Activated naive CD8-positive, alpha-beta T cell treated with anti-CD3 and anti-CD28 coated beads, Interleukin-2, amount 10 ng/mL, durations not matched to agents 7 days and 5 days (primary cell): ENCODE data around the gene COL13A1. TPM values are rescaled to one million over a fixed set of nuclear protein-coding genes. Genes with fewer than 3 reads are reported as not detected.

Source experiments
- ATAC-seq: fragments of 150-1000 bp; cut with Tn5 transposase; one replicate; pipeline ENCODE4 v1.10.0; 2021; ENCODE audit warnings: low read depth, moderate library complexity
- POLR2A ChIA-PET: fragments of 350-600 bp; sonication (Branson Sonifier 250); formaldehyde crosslinking; loops from one replicate; lab custom pipeline; 2021; ENCODE audit warnings: antibody characterized with exemption; lab: Charles Lee
- DNase-seq: peaks from one replicate; pipeline ENCODE4 v3.0.0; 2021
- H3K27ac Mint-ChIP-seq: one replicate; pipeline ENCODE4 v1.8.0; 2022; ENCODE audit warnings: mild to moderate bottlenecking, mixed read lengths
- H3K27me3 Mint-ChIP-seq: one replicate; pipeline ENCODE4 v1.8.0; 2022; ENCODE audit warnings: mild to moderate bottlenecking, moderate library complexity, mixed read lengths
- H3K36me3 Mint-ChIP-seq: one replicate; pipeline ENCODE4 v1.8.0; 2021; ENCODE audit warnings: mild to moderate bottlenecking, mixed read lengths
- H3K4me1 Mint-ChIP-seq: one replicate; pipeline ENCODE4 v1.8.0; 2021; ENCODE audit warnings: mixed read lengths
- H3K4me3 Mint-ChIP-seq: one replicate; pipeline ENCODE4 v1.8.0; 2022; ENCODE audit warnings: mild to moderate bottlenecking, moderate library complexity, mixed read lengths
- H3K9me3 Mint-ChIP-seq: one replicate; pipeline ENCODE4 v1.8.0; 2021; ENCODE audit warnings: mixed read lengths
- total RNA-seq, 2 experiments: library from RNA; stranded (reverse); gene quantifications; one replicate each; pipeline ENCODE4 v1.2.3, GENCODE V29; 2021

COL13A1 gene
- total RNA-seq, 2 experiments from 2014 or later, result not detected

GRCh38 chr10:69863580-69863979, 61.9 kb downstream of the COL13A1 start:
- Mint-ChIP-seq H3K27ac (no peak overlapping the region), H3K9me3 (no peaks in the 10 kb centered on the region), H3K27me3 (peaks cover 11% of the 10 kb centered on the region), H3K4me1 (peaks cover 8% of the 10 kb centered on the region), H3K36me3 (no peaks in the 10 kb centered on the region), H3K4me3 (no peak overlapping the region)
- ATAC-seq (no peak), DNase-seq (no peak)
- POLR2A ChIA-PET, result no interaction called here

- Mint-ChIP-seq H3K4me3 (no peak overlapping the region), H3K9me3 (no peaks in the 10 kb centered on the region), H3K4me1 (peaks cover 8% of the 10 kb centered on the region), H3K36me3 (no peaks in the 10 kb centered on the region), H3K27me3 (peaks cover 11% of the 10 kb centered on the region), H3K27ac (no peak overlapping the region)
- POLR2A ChIA-PET, result no interaction called here
- DNase-seq (no peak), ATAC-seq (no peak)
These were observed 62.6 kb downstream of the COL13A1 start for GRCh38 chr10:69864321-69864720.

- Mint-ChIP-seq H3K4me3 (no peak overlapping the region), H3K36me3 (no peaks in the 10 kb centered on the region), H3K27me3 (peaks cover 10% of the 10 kb centered on the region), H3K27ac (no peak overlapping the region), H3K4me1 (peaks cover 8% of the 10 kb centered on the region), H3K9me3 (no peaks in the 10 kb centered on the region)
- DNase-seq (no peak), ATAC-seq (no peak)
- POLR2A ChIA-PET, result no interaction called here
These were observed 63.7 kb downstream of the COL13A1 start for GRCh38 chr10:69865450-69865849.

GRCh38 chr10:69866246-69866687, 64.6 kb downstream of the COL13A1 start:
- H3K9me3 Mint-ChIP-seq, result no peaks in the 10 kb centered on the region
- H3K4me1 Mint-ChIP-seq, result peaks cover 4% of the 10 kb centered on the region
- H3K36me3 Mint-ChIP-seq, result no peaks in the 10 kb centered on the region
- no peak for ATAC-seq
- DNase-seq, result no peak
- no peak overlapping the region for H3K27ac Mint-ChIP-seq
- peaks cover 15% of the 10 kb centered on the region for H3K27me3 Mint-ChIP-seq
- POLR2A ChIA-PET, result no interaction called here
- H3K4me3 Mint-ChIP-seq, result no peak overlapping the region

GRCh38 chr10:69866688-69867461, 65.2 kb downstream of the COL13A1 start:
- POLR2A ChIA-PET, result no interaction called here
- no peaks in the 10 kb centered on the region for H3K4me1 Mint-ChIP-seq
- H3K36me3 Mint-ChIP-seq, result no peaks in the 10 kb centered on the region
- DNase-seq, result no peak
- ATAC-seq, result no peak
- no peak overlapping the region for H3K27ac Mint-ChIP-seq
- H3K9me3 Mint-ChIP-seq, result no peaks in the 10 kb centered on the region
- peaks cover 9% of the 10 kb centered on the region for H3K27me3 Mint-ChIP-seq
- no peak overlapping the region for H3K4me3 Mint-ChIP-seq

GRCh38 chr10:69867699-69868558, 66.2 kb downstream of the COL13A1 start:
- DNase-seq, result no peak
- Mint-ChIP-seq H3K4me1 (no peaks in the 10 kb centered on the region), H3K9me3 (no peaks in the 10 kb centered on the region), H3K27me3 (peaks cover 13% of the 10 kb centered on the region), H3K36me3 (no peaks in the 10 kb centered on the region), H3K27ac (no peak overlapping the region), H3K4me3 (no peak overlapping the region)
- no peak for ATAC-seq
- POLR2A ChIA-PET, result no interaction called here

- POLR2A ChIA-PET, result no interaction called here
- Mint-ChIP-seq H3K4me3 (no peak overlapping the region), H3K4me1 (no peaks in the 10 kb centered on the region)
These were observed 67.1 kb downstream of the COL13A1 start for GRCh38 chr10:69868821-69869220.

GRCh38 chr10:69869291-69869961, 67.7 kb downstream of the COL13A1 start:
- Mint-ChIP-seq H3K9me3 (no peaks in the 10 kb centered on the region), H3K4me3 (no peak overlapping the region), H3K36me3 (no peaks in the 10 kb centered on the region), H3K27ac (no peak overlapping the region), H3K4me1 (no peaks in the 10 kb centered on the region), H3K27me3 (peaks cover 18% of the 10 kb centered on the region)
- POLR2A ChIA-PET, result no interaction called here
- ATAC-seq (no peak), DNase-seq (no peak)

More at GRCh38 chr10:69868821-69869220, 67.1 kb downstream of the COL13A1 start:
- Mint-ChIP-seq H3K9me3 (no peaks in the 10 kb centered on the region), H3K27me3 (peaks cover 14% of the 10 kb centered on the region), H3K27ac (no peak overlapping the region), H3K36me3 (no peaks in the 10 kb centered on the region)
- ATAC-seq (no peak), DNase-seq (no peak)

- Mint-ChIP-seq H3K27ac (no peak overlapping the region), H3K4me1 (no peaks in the 10 kb centered on the region), H3K4me3 (no peak overlapping the region), H3K36me3 (no peaks in the 10 kb centered on the region), H3K27me3 (peaks cover 18% of the 10 kb centered on the region), H3K9me3 (no peaks in the 10 kb centered on the region)
- no peak for ATAC-seq
- no peak for DNase-seq
- POLR2A ChIA-PET, result no interaction called here
These were observed 68.9 kb downstream of the COL13A1 start for GRCh38 chr10:69870591-69870990.

GRCh38 chr10:69871074-69871473, 69.4 kb downstream of the COL13A1 start:
- Mint-ChIP-seq H3K4me1 (no peaks in the 10 kb centered on the region), H3K4me3 (no peak overlapping the region), H3K27me3 (peaks cover 18% of the 10 kb centered on the region), H3K9me3 (no peaks in the 10 kb centered on the region), H3K27ac (no peak overlapping the region), H3K36me3 (no peaks in the 10 kb centered on the region)
- POLR2A ChIA-PET, result no interaction called here
- ATAC-seq, result no peak
- no peak for DNase-seq

- POLR2A ChIA-PET, result no interaction called here
- Mint-ChIP-seq H3K36me3 (no peaks in the 10 kb centered on the region), H3K27me3 (peaks cover 22% of the 10 kb centered on the region), H3K9me3 (no peaks in the 10 kb centered on the region), H3K4me1 (no peaks in the 10 kb centered on the region), H3K27ac (no peak overlapping the region), H3K4me3 (no peak overlapping the region)
- no peak for DNase-seq
- ATAC-seq, result no peak
These were observed 70.6 kb downstream of the COL13A1 start for GRCh38 chr10:69872323-69872722.

GRCh38 chr10:69873135-69873639, 71.5 kb downstream of the COL13A1 start:
- Mint-ChIP-seq H3K27ac (no peak overlapping the region), H3K36me3 (no peaks in the 10 kb centered on the region), H3K4me3 (no peak overlapping the region), H3K9me3 (no peaks in the 10 kb centered on the region), H3K4me1 (no peaks in the 10 kb centered on the region), H3K27me3 (peaks cover 21% of the 10 kb centered on the region)
- no peak for ATAC-seq
- DNase-seq, result no peak
- POLR2A ChIA-PET, result no interaction called here

GRCh38 chr10:69874449-69874848, 72.7 kb downstream of the COL13A1 start:
- no peak overlapping the region for H3K27ac Mint-ChIP-seq
- DNase-seq (no peak), ATAC-seq (no peak)
- POLR2A ChIA-PET, result no interaction called here
- peaks cover 20% of the 10 kb centered on the region for H3K27me3 Mint-ChIP-seq
- no peaks in the 10 kb centered on the region for H3K36me3 Mint-ChIP-seq
- no peaks in the 10 kb centered on the region for H3K9me3 Mint-ChIP-seq
- no peaks in the 10 kb centered on the region for H3K4me1 Mint-ChIP-seq
- H3K4me3 Mint-ChIP-seq, result no peak overlapping the region
